H1 (cell line): ENCODE data around the gene CCDC30. TPM values are rescaled to one million over a fixed set of nuclear protein-coding genes. Genes with fewer than 3 reads are reported as not detected.

Experiments
- CTCF ChIA-PET: fragments of 300-600 bp; sonication (Branson Sonifier 250); formaldehyde crosslinking; loops from one replicate; lab custom pipeline; 2021; ENCODE audit not compliant: partially characterized antibody; lab: Charles Lee
- POLR2A ChIA-PET: fragments of 300-600 bp; sonication (Branson Sonifier 250); formaldehyde crosslinking; loops from one replicate; lab custom pipeline; 2021; ENCODE audit warnings: inconsistent platforms; ENCODE audit not compliant: partially characterized antibody; lab: Charles Lee
- DNase-seq, 2 experiments: peaks; one replicate each; pipeline versions ENCODE4 v3.0.0 to v3.0.0-alpha.2; 2010 to 2022; ENCODE audit warnings: low spot score in 2 of 2, low read depth in 1 of 2, mixed read lengths in 1 of 2
- FAIRE-seq: peaks from 2 replicates; lab custom pipeline; 2011; peaks lifted over from hg19 to GRCh38; lab: Jason Lieb, UNC
- H2AFZ ChIP-seq: 2 replicates; pipeline ENCODE4 v1.8.1; 2012; ENCODE audit warnings: low read length, inconsistent platforms
- H2AK5ac ChIP-seq: 2 replicates; pipeline ENCODE4 v1.6.1; 2013; ENCODE audit warnings: low read depth, low read length
- H2BK120ac ChIP-seq: replicated peaks from 2 replicates; pipeline ENCODE3; 2013; ENCODE audit warnings: low read depth, low read length, inconsistent platforms
- H2BK12ac ChIP-seq: 2 replicates; pipeline ENCODE4 v1.6.1; 2013; ENCODE audit warnings: low read depth, low read length
- H2BK15ac ChIP-seq: 2 replicates; pipeline ENCODE4 v1.6.1; 2013; ENCODE audit warnings: low read length
- H2BK20ac ChIP-seq: 2 replicates; pipeline ENCODE4 v1.6.1; 2013; ENCODE audit warnings: low read length
- H2BK5ac ChIP-seq: 2 replicates; pipeline ENCODE4 v1.6.1; 2013; ENCODE audit warnings: low read depth, low read length
- H3K14ac ChIP-seq: 2 replicates; pipeline ENCODE4 v1.6.1; 2013; ENCODE audit warnings: inconsistent platforms; ENCODE audit not compliant: insufficient read length
- H3K18ac ChIP-seq: 2 replicates; pipeline ENCODE4 v1.6.1; 2013; ENCODE audit warnings: low read length; ENCODE audit errors: extremely low read depth
- H3K23ac ChIP-seq: 2 replicates; pipeline ENCODE4 v1.6.1; 2013; ENCODE audit warnings: inconsistent platforms; ENCODE audit not compliant: insufficient read length
- H3K23me2 ChIP-seq: 2 replicates; pipeline ENCODE4 v1.6.1; 2013; ENCODE audit warnings: low read depth, low read length
- H3K27ac ChIP-seq: 2 replicates; pipeline ENCODE4 v1.6.1; 2011; ENCODE audit warnings: low read depth, low read length, inconsistent platforms
- H3K27me3 ChIP-seq, 4 experiments: replicated peaks in 1 of 4; 1 replicate in 1 of 4; 2 replicates in 3 of 4; pipeline versions ENCODE4 v1.6.1 to v1.8.1; 2011 to 2013; ENCODE audit warnings: low read length in 3 of 4, mild to moderate bottlenecking in 3 of 4, inconsistent platforms in 2 of 4, mixed read lengths in 2 of 4, moderate library complexity in 1 of 4; ENCODE audit not compliant: control insufficient read depth in 3 of 4, insufficient read depth in 3 of 4; ENCODE audit errors: extremely low read depth in 1 of 4
- H3K36me3 ChIP-seq, 4 experiments: 2 replicates each; pipeline versions ENCODE4 v1.6.1 to v1.8.1; 2011 to 2013; ENCODE audit warnings: mild to moderate bottlenecking in 4 of 4, low read length in 3 of 4, moderate library complexity in 2 of 4, control low read depth in 1 of 4, inconsistent platforms in 1 of 4; ENCODE audit not compliant: insufficient read depth in 4 of 4, control insufficient read depth in 2 of 4
- H3K4ac ChIP-seq: replicated peaks from 2 replicates; pipeline ENCODE3; 2013; ENCODE audit warnings: low read length, low read depth, mixed read lengths, inconsistent platforms; ENCODE audit not compliant: insufficient read length
- H3K4me1 ChIP-seq, 4 experiments: replicated peaks in 1 of 4; 1 replicate in 1 of 4; 2 replicates in 3 of 4; pipeline versions ENCODE4 v1.6.1 to v1.8.1; 2011 to 2013; ENCODE audit warnings: low read length in 3 of 4, inconsistent platforms in 2 of 4, mixed read lengths in 1 of 4; ENCODE audit not compliant: insufficient read depth in 4 of 4, control insufficient read depth in 3 of 4
- H3K4me2 ChIP-seq, 2 experiments: 2 replicates each; pipeline versions ENCODE4 v1.6.1 to v1.8.1; 2011 to 2013; ENCODE audit warnings: low read depth in 2 of 2, low read length in 2 of 2, control low read depth in 1 of 2, inconsistent platforms in 1 of 2, mild to moderate bottlenecking in 1 of 2; ENCODE audit not compliant: insufficient read depth in 1 of 2
- H3K4me3 ChIP-seq, 4 experiments: fragments of 200-600, 300-600 bp in 1 of 4; sonication (generic), shearing (Covaris generic), sonication (Bioruptor Twin) in 1 of 4; 2 replicates each; pipeline versions ENCODE4 v1.5.1 to v1.8.1; 2011 to 2016; ENCODE audit warnings: low read length in 4 of 4, low read depth in 3 of 4, control low read depth in 2 of 4, inconsistent platforms in 2 of 4, mild to moderate bottlenecking in 2 of 4, mixed read lengths in 1 of 4, moderate library complexity in 1 of 4; ENCODE audit not compliant: insufficient read depth in 2 of 4; ENCODE audit errors: extremely low read depth in 1 of 4
- H3K56ac ChIP-seq: replicated peaks from 2 replicates; pipeline ENCODE3; 2013; ENCODE audit warnings: low read depth, mild to moderate bottlenecking, mixed read lengths, low read length, inconsistent platforms; ENCODE audit not compliant: insufficient read length
- H3K79me1 ChIP-seq: 2 replicates; pipeline ENCODE4 v1.6.1; 2013; ENCODE audit warnings: low read depth, low read length, control low read depth
- H3K79me2 ChIP-seq, 2 experiments: 2 replicates each; pipeline versions ENCODE4 v1.6.1 to v1.8.1; 2012 to 2013; ENCODE audit warnings: low read length in 2 of 2, mild to moderate bottlenecking in 2 of 2, inconsistent platforms in 1 of 2; ENCODE audit not compliant: insufficient read depth in 2 of 2, control insufficient read depth in 1 of 2
- H3K9ac ChIP-seq, 4 experiments: replicated peaks in 1 of 4; 1 replicate in 1 of 4; 2 replicates in 3 of 4; pipeline versions ENCODE4 v1.6.1 to v1.8.1; 2011 to 2013; ENCODE audit warnings: low read depth in 3 of 4, low read length in 3 of 4, control low read depth in 2 of 4, mild to moderate bottlenecking in 2 of 4, moderate library complexity in 2 of 4, inconsistent platforms in 1 of 4; ENCODE audit errors: extremely low read depth in 1 of 4
- H3K9me3 ChIP-seq, 2 experiments: 2 replicates each; pipeline versions ENCODE4 v1.6.1 to v1.8.1; 2012 to 2013; ENCODE audit warnings: mild to moderate bottlenecking in 2 of 2, moderate library complexity in 2 of 2, control low read depth in 1 of 2, inconsistent platforms in 1 of 2, low read depth in 1 of 2, low read length in 1 of 2, mixed read lengths in 1 of 2; ENCODE audit not compliant: insufficient read depth in 2 of 2
- H4K20me1 ChIP-seq, 2 experiments: replicated peaks in 1 of 2; 2 replicates each; pipeline versions ENCODE3 to v1.8.1; 2011 to 2013; ENCODE audit warnings: inconsistent platforms in 2 of 2, low read length in 2 of 2, mild to moderate bottlenecking in 1 of 2; ENCODE audit not compliant: insufficient read depth in 2 of 2, control insufficient read depth in 1 of 2
- H4K5ac ChIP-seq: 2 replicates; pipeline ENCODE4 v1.6.1; 2013; ENCODE audit warnings: low read length, low read depth, mixed read lengths, inconsistent platforms; ENCODE audit not compliant: insufficient read length
- H4K8ac ChIP-seq: 2 replicates; pipeline ENCODE4 v1.8.0; 2013; ENCODE audit warnings: mild to moderate bottlenecking, moderate library complexity, low read length, inconsistent platforms; ENCODE audit not compliant: insufficient read depth; ENCODE audit errors: extremely low read depth
- H4K91ac ChIP-seq: replicated peaks from 2 replicates; pipeline ENCODE3; 2013; ENCODE audit warnings: low read length, mixed read lengths, inconsistent platforms; ENCODE audit not compliant: insufficient read length
- ATF2 ChIP-seq: IDR thresholded peaks from 2 replicates; pipeline ENCODE4 v1.6.1; 2012; ENCODE audit warnings: low read length, inconsistent platforms
- BCL11A ChIP-seq, 2 experiments: IDR thresholded peaks; one replicate each; pipeline ENCODE4 v1.6.1; 2011; ENCODE audit warnings: low read depth in 2 of 2, low read length in 2 of 2, mild to moderate bottlenecking in 2 of 2
- CBX5 ChIP-seq: fragments of 300-800, 300-1000 bp; sonication (generic); IDR thresholded peaks from 2 replicates; pipeline ENCODE4 v1.7.1; 2016; ENCODE audit warnings: antibody characterized with exemption, low read length, low read depth
- CBX8 ChIP-seq: fragments of 300-800, 300-1000 bp; sonication (generic); IDR thresholded peaks from 2 replicates; pipeline ENCODE4 v1.7.1; 2016; ENCODE audit warnings: low read depth, low read length, borderline replicate concordance
- CEBPB ChIP-seq: IDR thresholded peaks from 2 replicates; pipeline ENCODE4 v1.6.1; 2012; ENCODE audit warnings: low read depth, low read length
- CREB1 ChIP-seq: IDR thresholded peaks from 2 replicates; pipeline ENCODE4 v1.6.1; 2012; ENCODE audit warnings: inconsistent platforms
- EP300 ChIP-seq, 2 experiments: IDR thresholded peaks; 1 replicate in 1 of 2; 2 replicates in 1 of 2; pipeline ENCODE4 v1.6.1; 2011 to 2012; ENCODE audit warnings: low read depth in 2 of 2, low read length in 2 of 2, mild to moderate bottlenecking in 2 of 2, borderline replicate concordance in 1 of 2, inconsistent platforms in 1 of 2, moderate library complexity in 1 of 2
- GABPA ChIP-seq: IDR thresholded peaks from 2 replicates; pipeline ENCODE4 v1.6.1; 2011; ENCODE audit warnings: mild to moderate bottlenecking, low read length, moderate library complexity, borderline replicate concordance; ENCODE audit not compliant: insufficient read depth
- POLR2A ChIP-seq, 2 experiments: IDR thresholded peaks; 1 replicate in 1 of 2; 2 replicates in 1 of 2; pipeline ENCODE4 v1.6.1; 2011; ENCODE audit warnings: low read depth in 2 of 2, low read length in 2 of 2, mild to moderate bottlenecking in 2 of 2; ENCODE audit errors: control extremely low read depth in 1 of 2
- POLR2AphosphoS5 ChIP-seq: IDR thresholded peaks from 2 replicates; pipeline ENCODE4 v1.6.1; 2011; ENCODE audit warnings: low read depth, low read length
- RBBP5 ChIP-seq: IDR thresholded peaks from 2 replicates; pipeline ENCODE4 v1.7.1; 2012; ENCODE audit warnings: low read depth, mild to moderate bottlenecking, inconsistent platforms, low read length, moderate library complexity, borderline replicate concordance
- SIX5 ChIP-seq: IDR thresholded peaks from 2 replicates; pipeline ENCODE4 v1.6.1; 2011; ENCODE audit warnings: mild to moderate bottlenecking, low read depth, low read length
- SP1 ChIP-seq: IDR thresholded peaks from 2 replicates; pipeline ENCODE4 v1.6.1; 2011; ENCODE audit warnings: low read depth, low read length
- SP2 ChIP-seq: IDR thresholded peaks from 2 replicates; pipeline ENCODE4 v1.6.1; 2012; ENCODE audit warnings: mild to moderate bottlenecking, low read length, inconsistent platforms
- TCF12 ChIP-seq: IDR thresholded peaks from 2 replicates; pipeline ENCODE4 v1.6.1; 2011; ENCODE audit warnings: low read depth, mild to moderate bottlenecking, low read length
- WGBS, 2 experiments: shearing (Covaris generic) in 1 of 2; methylation state at CpG; one replicate each; pipeline versions ENCODE4 v1.1.6 to v1.1.7; 2013 to 2015; ENCODE audit warnings: low lambda C conversion rate in 2 of 2, mixed read lengths in 2 of 2, inconsistent platforms in 1 of 2, low coverage in 1 of 2, missing lambda C conversion rate in 1 of 2; ENCODE audit not compliant: insufficient replicate concordance in 2 of 2, insufficient coverage in 1 of 2, insufficient read length in 1 of 2; ENCODE audit errors: extremely low coverage in 1 of 2, missing lambda C conversion rate in 1 of 2; 5-methylcytosine and 5-hydroxymethylcytosine counted together
- polyA plus RNA-seq, 7 experiments: library from polyadenylated mRNA; depleted of rRNA in 3 of 7; stranded (reverse) in 5 of 7; unstranded in 2 of 7; fragments of >200 nt in 5 of 7; fragments of 200-250 nt in 2 of 7; gene quantifications; 1 replicate in 5 of 7; 2 replicates in 1 of 7; 4 replicates in 1 of 7; pipeline versions ENCODE4 v1.2.1 to v1.2.3, GENCODE V29; 2011 to 2013; ENCODE audit warnings: missing spikeins in 2 of 7, mixed read lengths in 2 of 7
- total RNA-seq: library from RNA; stranded (reverse); fragmentation: NEBNext Ultra II Directional; extraction: Animal tissue kit (Norgen Biotek cat#: 25700); gene quantifications from 2 replicates; pipeline ENCODE4 v1.2.1, GENCODE V29; 2021

CCDC30 gene
- total and polyA plus RNA-seq, 2 of the 8 experiments (the other 6 are each of a cell fraction or from before 2014, with no cell fraction given) = 0.60 to 1.8 TPM

GRCh38 chr1:42476605-42477004, 13.5 kb downstream of the CCDC30 start:
- CTCF ChIA-PET = no interaction called here
- no peaks in the 10 kb centered on the region for H4K20me1 ChIP-seq
- 95% methylated on average over 4 of the region's 4 CpGs; no CpG with 5 or more reads in 1 of the 2 experiments for WGBS, 2 experiments

More at GRCh38 chr1:42476605-42477004, 13.5 kb downstream of the CCDC30 start:
- H3K4me1 ChIP-seq = no peaks in the 10 kb centered on the region
- no peak overlapping the region for H2BK20ac ChIP-seq
- H3K14ac ChIP-seq = no peak overlapping the region
- H3K9ac ChIP-seq = no peak overlapping the region
- H3K9me3 ChIP-seq = no peaks in the 10 kb centered on the region
- H3K36me3 ChIP-seq = no peaks in the 10 kb centered on the region
- no peaks in the 10 kb centered on the region for H3K79me1 ChIP-seq
- no peaks in the 10 kb centered on the region for H3K23me2 ChIP-seq
- H3K18ac ChIP-seq = no peak overlapping the region
- H2BK15ac ChIP-seq = no peak overlapping the region
- no peak overlapping the region for H4K5ac ChIP-seq
- H4K8ac ChIP-seq = no peak overlapping the region
- no peak overlapping the region for H2AFZ ChIP-seq
- no peaks in the 10 kb centered on the region for H3K27me3 ChIP-seq
- no peak overlapping the region for H2BK12ac ChIP-seq
- no peak overlapping the region for H4K91ac ChIP-seq
- no peak overlapping the region for H2BK120ac ChIP-seq
- DNase-seq = no peak
- no peak overlapping the region for H3K4me3 ChIP-seq
- no peaks in the 10 kb centered on the region for H3K79me2 ChIP-seq
- no peak overlapping the region for H3K56ac ChIP-seq
- no peak overlapping the region for H2BK5ac ChIP-seq
- no peak overlapping the region for H3K4ac ChIP-seq
- no peak overlapping the region for H3K4me2 ChIP-seq
- no peak overlapping the region for H3K23ac ChIP-seq
- H2AK5ac ChIP-seq = no peak overlapping the region
- TF ChIP-seq SP1 (no peak), CREB1 (no peak), CEBPB (no peak), ATF2 (no peak), CBX8 (no peak), EP300 (IDR thresholded peaks at IDR 0.05; ENCODE audit: borderline replicate concordance in 1 of 2, low read depth in 2 of 2, low read length in 2 of 2) (no peak), POLR2A (IDR thresholded peaks at IDR 0.05; ENCODE audit: control extremely low read depth in 1 of 2, low read depth in 2 of 2, low read length in 2 of 2) (no peak), TCF12 (no peak), RBBP5 (no peak), BCL11A (IDR thresholded peaks at IDR 0.05; ENCODE audit: low read depth in 2 of 2, low read length in 2 of 2) (no peak), SIX5 (no peak), CBX5 (no peak), GABPA (no peak), SP2 (no peak), POLR2AphosphoS5 (no peak)
- POLR2A ChIA-PET = no interaction called here
- no peak for FAIRE-seq
- no peak overlapping the region for H3K27ac ChIP-seq
